Sigmoid colon (tissue), 7 donors: ENCODE data around the gene POLR1E. TPM values are rescaled to one million over a fixed set of nuclear protein-coding genes. Genes with fewer than 3 reads are reported as not detected.

Experiments used
- DNase-seq: peaks from one replicate; pipeline ENCODE4 v3.0.0-alpha.2; 2019
- H3K27ac ChIP-seq, 4 donors: fragments of 200-600 bp; sonication (generic); one replicate each; pipeline ENCODE4 v1.5.1; 2016 to 2019; ENCODE audit warnings: mild to moderate bottlenecking in 1 of 4
- H3K27me3 ChIP-seq, 3 donors: fragments of 200-600 bp; sonication (generic); one replicate each; pipeline ENCODE4 v1.5.1; 2019; ENCODE audit warnings: mild to moderate bottlenecking in 1 of 3
- H3K36me3 ChIP-seq, 4 donors: fragments of 200-600 bp; sonication (generic); one replicate each; pipeline ENCODE4 v1.5.1; 2016 to 2019
- H3K4me1 ChIP-seq, 4 donors: fragments of 200-600 bp; sonication (generic); one replicate each; pipeline ENCODE4 v1.5.1; 2017 to 2019
- H3K4me3 ChIP-seq, 4 donors: fragments of 200-600 bp; sonication (generic); one replicate each; pipeline ENCODE4 v1.5.1; 2017 to 2019; ENCODE audit warnings: mild to moderate bottlenecking in 2 of 4, moderate library complexity in 1 of 4
- H3K9me3 ChIP-seq, 4 donors: fragments of 200-600 bp in 3 of 4; sonication (generic) in 3 of 4; one replicate each; pipeline versions ENCODE4 v1.5.1 to v1.6.1; 2013 to 2019
- EP300 ChIP-seq, 4 donors: sonication (generic); formaldehyde crosslinking; IDR thresholded peaks; one replicate each; pipeline ENCODE4 v1.6.1; 2017; ENCODE audit warnings: antibody characterized with exemption in 4 of 4
- POLR2A ChIP-seq, 2 donors: fragments of 450-650 bp; IDR thresholded peaks; one replicate each; pipeline ENCODE4 v1.6.1; 2016; ENCODE audit warnings: antibody characterized with exemption in 2 of 2, mild to moderate bottlenecking in 2 of 2, moderate library complexity in 2 of 2
- POLR2AphosphoS5 ChIP-seq, 4 donors: sonication (generic); formaldehyde crosslinking; IDR thresholded peaks; one replicate each; pipeline ENCODE4 v1.6.1; 2017; ENCODE audit warnings: antibody characterized with exemption in 4 of 4
- WGBS, 2 donors: extraction: QIAGEN DNeasy Blood & Tissue Kit; methylation state at CpG; one replicate each; pipeline ENCODE4 v1.1.7; 2013; 5-methylcytosine and 5-hydroxymethylcytosine counted together
- intact Hi-C: fragments of 100-400 bp; cut with DNase I; formaldehyde crosslinking; loops from one replicate; pipeline ENCODE4 v1.15.1; 2023
- polyA plus RNA-seq, 3 donors: library from polyadenylated mRNA; stranded (reverse); fragments of 200-250 nt; gene quantifications; one replicate each; pipeline ENCODE4 v1.2.3, GENCODE V29; 2013
- total RNA-seq, 4 donors: library from RNA; depleted of rRNA; stranded (reverse); fragments of >200 nt; gene quantifications; one replicate each; pipeline ENCODE4 v1.1.0, GENCODE V29; 2016
- TF ChIP-seq, protein P1 (sequence below), 4 experiments: fragments of 450-650 bp in 3 of 4; fragments of 200-600 bp in 1 of 4; IDR thresholded peaks; one replicate each; pipeline ENCODE4 v1.5.1; 2016 to 2019; ENCODE audit warnings: antibody characterized with exemption in 4 of 4, mild to moderate bottlenecking in 3 of 4, moderate library complexity in 2 of 4
- donor health status: healthy with polysubstance abuse.
- donor health status: Bipolar disorder and iron deficiency.
- donor health status: healthy.

Gene POLR1E
- total and polyA plus RNA-seq, 7 donors: 4.6 to 33.4 (median 22.3) TPM

DNA sequence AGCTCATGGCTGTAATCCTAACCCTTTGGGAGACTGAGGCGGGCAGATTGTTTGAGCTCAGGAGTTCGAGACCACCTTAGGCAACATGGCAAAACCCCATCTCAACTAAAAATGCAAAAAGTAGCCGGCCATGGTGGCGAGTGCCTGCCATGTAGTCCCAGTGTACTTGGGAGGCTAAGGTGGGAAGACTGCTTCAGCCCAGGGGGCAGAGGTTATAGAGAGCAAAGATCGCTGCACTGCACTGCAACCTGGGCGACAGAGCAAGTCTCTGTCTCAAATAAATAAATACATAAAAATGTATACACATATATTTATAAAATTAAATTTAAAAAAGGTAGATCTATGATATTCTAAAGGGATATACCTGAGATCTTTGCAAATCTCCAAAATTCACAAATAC is 39.9 kb upstream of the POLR1E start:
- no peak overlapping the region for H3K27ac ChIP-seq
- peaks cover 0 to 18% (median 2%) of the 10 kb centered on the region in 4 donors for H3K4me1 ChIP-seq
- peaks cover 13 to 18% (median 15%) of the 10 kb centered on the region in 4 donors for H3K36me3 ChIP-seq
- H3K4me3 ChIP-seq: no peak overlapping the region
- no peaks in the 10 kb centered on the region for H3K9me3 ChIP-seq
- DNase-seq: no peak
- WGBS, 2 donors: 85 to 95% methylated on average over 6 of the region's 6 CpGs
- TF ChIP-seq, protein P1, sequence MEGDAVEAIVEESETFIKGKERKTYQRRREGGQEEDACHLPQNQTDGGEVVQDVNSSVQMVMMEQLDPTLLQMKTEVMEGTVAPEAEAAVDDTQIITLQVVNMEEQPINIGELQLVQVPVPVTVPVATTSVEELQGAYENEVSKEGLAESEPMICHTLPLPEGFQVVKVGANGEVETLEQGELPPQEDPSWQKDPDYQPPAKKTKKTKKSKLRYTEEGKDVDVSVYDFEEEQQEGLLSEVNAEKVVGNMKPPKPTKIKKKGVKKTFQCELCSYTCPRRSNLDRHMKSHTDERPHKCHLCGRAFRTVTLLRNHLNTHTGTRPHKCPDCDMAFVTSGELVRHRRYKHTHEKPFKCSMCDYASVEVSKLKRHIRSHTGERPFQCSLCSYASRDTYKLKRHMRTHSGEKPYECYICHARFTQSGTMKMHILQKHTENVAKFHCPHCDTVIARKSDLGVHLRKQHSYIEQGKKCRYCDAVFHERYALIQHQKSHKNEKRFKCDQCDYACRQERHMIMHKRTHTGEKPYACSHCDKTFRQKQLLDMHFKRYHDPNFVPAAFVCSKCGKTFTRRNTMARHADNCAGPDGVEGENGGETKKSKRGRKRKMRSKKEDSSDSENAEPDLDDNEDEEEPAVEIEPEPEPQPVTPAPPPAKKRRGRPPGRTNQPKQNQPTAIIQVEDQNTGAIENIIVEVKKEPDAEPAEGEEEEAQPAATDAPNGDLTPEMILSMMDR (IDR thresholded peaks at IDR 0.05): no peak
- no peak for TF ChIP-seq POLR2A (IDR thresholded peaks at IDR 0.05)
- intact Hi-C loops: no loop called here
- H3K27me3 ChIP-seq: no peaks in the 10 kb centered on the region

DNA sequence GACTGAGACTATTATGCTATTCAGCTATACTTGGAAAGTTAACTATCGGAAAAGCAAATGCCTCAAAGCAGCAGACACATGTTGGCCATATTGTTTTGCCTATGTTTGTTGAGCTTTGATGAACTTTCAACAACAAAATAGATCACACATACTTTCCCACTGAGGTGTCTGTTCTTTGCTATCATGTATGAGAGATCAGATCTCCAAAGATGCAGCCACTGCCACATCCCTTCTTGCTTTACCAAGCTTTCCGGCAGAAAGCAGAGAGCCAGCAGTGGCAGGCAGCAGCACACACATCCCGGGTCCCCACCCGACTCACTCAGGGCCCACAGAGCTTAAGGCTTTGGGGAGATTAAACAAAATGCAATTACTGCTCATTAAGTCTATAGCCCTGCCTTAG is 39.3 kb upstream of the POLR1E start:
- H3K9me3 ChIP-seq: no peaks in the 10 kb centered on the region
- no peak overlapping the region for H3K4me3 ChIP-seq
- intact Hi-C loops: no loop called here
- peaks cover 0 to 24% (median 4%) of the 10 kb centered on the region in 4 donors for H3K4me1 ChIP-seq
- DNase-seq: no peak
- no peak for TF ChIP-seq EP300 (IDR thresholded peaks at IDR 0.05)
- no peak for TF ChIP-seq POLR2AphosphoS5 (IDR thresholded peaks at IDR 0.05)
- no peak for TF ChIP-seq POLR2A (IDR thresholded peaks at IDR 0.05)
- TF ChIP-seq, protein P1 (IDR thresholded peaks at IDR 0.05): no peak
- 49 to 76% methylated on average over 4 of the region's 4 CpGs for WGBS, 2 donors
- H3K27me3 ChIP-seq: no peaks in the 10 kb centered on the region
- H3K27ac ChIP-seq: no peak overlapping the region
- H3K36me3 ChIP-seq: peaks cover 7 to 14% (median 9%) of the 10 kb centered on the region in 4 donors

DNA sequence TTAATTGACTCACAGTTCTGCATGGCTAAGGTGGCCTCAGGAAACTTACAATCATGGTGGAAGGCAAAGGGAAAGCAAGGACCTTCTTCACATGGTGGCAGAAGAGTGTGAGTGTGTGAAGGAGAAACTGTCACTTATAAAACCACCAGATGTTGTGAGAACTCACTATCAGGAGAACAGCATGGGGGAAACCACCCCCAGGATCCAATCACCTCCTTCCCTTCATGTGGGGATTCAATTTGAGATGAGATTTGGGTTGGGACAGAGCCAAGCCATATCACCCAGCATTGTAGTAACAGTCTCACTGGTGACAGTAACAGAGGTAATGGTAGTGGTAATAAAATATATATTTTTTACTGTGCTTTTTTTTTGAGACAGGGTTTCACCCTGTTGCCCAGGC is 38.6 kb upstream of the POLR1E start:
- Histone ChIP-seq H3K27ac (no peak overlapping the region), H3K4me3 (no peak overlapping the region), H3K9me3 (no peaks in the 10 kb centered on the region), H3K4me1 (peaks cover 0 to 31% (median 11%) of the 10 kb centered on the region in 4 donors), H3K27me3 (no peaks in the 10 kb centered on the region), H3K36me3 (peaks cover 1 to 7% (median 2%) of the 10 kb centered on the region in 4 donors)
- DNase-seq: no peak
- TF ChIP-seq POLR2A (IDR thresholded peaks at IDR 0.05) (no peak), POLR2AphosphoS5 (IDR thresholded peaks at IDR 0.05) (no peak), EP300 (IDR thresholded peaks at IDR 0.05) (no peak)
- TF ChIP-seq, protein P1 (IDR thresholded peaks at IDR 0.05): no peak
- intact Hi-C loops: no loop called here

DNA sequence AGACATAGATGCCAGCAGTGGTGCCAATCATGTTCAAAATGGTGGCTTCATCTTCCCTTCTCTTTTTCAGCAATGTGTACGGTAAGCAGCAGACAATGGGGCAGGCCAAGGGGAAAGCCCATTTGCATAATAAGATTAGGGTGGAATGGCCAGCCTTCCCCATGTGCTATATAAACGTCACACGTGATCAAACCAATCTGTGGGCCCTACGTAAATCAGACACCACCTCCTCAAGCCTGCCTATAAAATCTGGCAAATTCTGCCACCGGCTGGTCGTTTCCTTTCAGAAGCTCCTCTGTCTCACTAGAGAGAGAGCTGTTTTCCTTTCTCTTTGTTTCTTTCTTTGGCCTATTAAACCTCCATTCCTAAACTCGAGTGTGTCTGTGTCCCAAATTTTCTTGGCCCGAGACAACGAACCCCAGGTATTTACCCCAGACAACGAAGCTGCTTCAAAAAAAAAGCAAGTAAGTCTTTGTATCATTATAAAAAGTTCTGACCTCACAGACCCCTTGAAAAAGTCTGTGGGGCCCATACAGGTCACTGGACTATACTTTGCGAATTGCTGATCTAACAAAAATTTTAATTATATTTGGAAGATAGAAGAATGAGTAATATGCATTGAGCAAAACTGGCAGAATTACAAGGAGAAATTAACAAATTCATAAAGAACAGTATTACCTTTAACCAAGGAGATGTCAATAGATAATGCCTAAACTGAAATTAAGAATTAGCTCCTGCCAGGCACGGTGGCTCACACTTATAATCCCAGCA is 35.7 kb upstream of the POLR1E start:
- H3K9me3 ChIP-seq: no peaks in the 10 kb centered on the region
- intact Hi-C loops: no loop called here
- H3K36me3 ChIP-seq: no peaks in the 10 kb centered on the region
- no peak overlapping the region for H3K4me3 ChIP-seq
- TF ChIP-seq POLR2A (IDR thresholded peaks at IDR 0.05) (no peak), POLR2AphosphoS5 (IDR thresholded peaks at IDR 0.05) (no peak)
- TF ChIP-seq, protein P1 (IDR thresholded peaks at IDR 0.05): no peak
- DNase-seq: no peak
- peaks cover 0 to 53% (median 20%) of the 10 kb centered on the region in 4 donors for H3K4me1 ChIP-seq
- 83 to 89% methylated on average over 12 of the region's 12 CpGs for WGBS, 2 donors
- no peaks in the 10 kb centered on the region for H3K27me3 ChIP-seq
- H3K27ac ChIP-seq: peak overlapping the region in 1 of 4 donors; percentile 49

DNA sequence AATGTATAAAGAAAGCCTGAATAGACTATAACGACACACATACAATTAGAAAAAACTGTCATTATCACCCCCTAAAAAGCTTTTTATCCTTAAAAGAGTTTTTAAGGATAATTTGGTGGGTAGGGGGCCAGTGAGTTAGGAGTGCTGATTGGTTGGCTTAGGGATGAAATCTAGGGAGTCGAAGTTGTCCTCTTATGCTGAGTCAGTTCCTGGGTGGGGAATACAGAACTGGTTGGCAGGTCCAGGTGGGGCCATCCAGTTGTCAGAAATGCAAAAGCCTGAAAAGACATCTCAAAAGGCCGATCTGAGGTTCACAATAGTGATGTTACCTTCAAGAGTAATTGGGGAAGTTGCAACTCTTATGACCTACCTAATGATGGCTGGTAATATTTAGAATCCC is 34.1 kb upstream of the POLR1E start:
- WGBS, 2 donors: 76 to 77% methylated on average over 3 of the region's 3 CpGs
- no peak for TF ChIP-seq POLR2AphosphoS5 (IDR thresholded peaks at IDR 0.05)
- no peak for TF ChIP-seq POLR2A (IDR thresholded peaks at IDR 0.05)
- TF ChIP-seq, protein P1 (IDR thresholded peaks at IDR 0.05): no peak
- no peak for TF ChIP-seq EP300 (IDR thresholded peaks at IDR 0.05)
- intact Hi-C loops: no loop called here
- H3K27ac ChIP-seq: peak overlapping the region in 2 of 4 donors; percentile 35 to 71
- no peak for DNase-seq
- H3K36me3 ChIP-seq: no peaks in the 10 kb centered on the region
- no peak overlapping the region for H3K4me3 ChIP-seq
- no peaks in the 10 kb centered on the region for H3K9me3 ChIP-seq
- peaks cover 0 to 51% (median 20%) of the 10 kb centered on the region in 4 donors for H3K4me1 ChIP-seq
- H3K27me3 ChIP-seq: no peaks in the 10 kb centered on the region
